K562 (cell line): ENCODE measurements around the gene OGFR. TPM values are rescaled to one million over a fixed set of nuclear protein-coding genes. Genes with fewer than 3 reads are reported as not detected.
A peak's percentile ranks its signal among the peaks of the same experiment; 100 is the strongest.

Source experiments
- ATAC-seq: fragments of 200-7000 bp; cut with Tn5 transposase; 3 replicates; pipeline ENCODE4 v1.9.1; 2020; ENCODE audit warnings: moderate library complexity
- BruUV-seq: library from RNA; stranded (reverse); fragments of 400-500 nt; replicated peaks from 2 replicates; lab custom pipeline; 2021; lab: Mats Ljungman, UMichigan
- CTCF ChIA-PET: fragments of 300-600 bp; formaldehyde crosslinking; extraction: SDS; loops from one replicate; lab custom pipeline; 2021; ENCODE audit warnings: low intra/inter-chr PET ratio; lab: Yijun Ruan, JAX
- POLR2A ChIA-PET: fragments of 300-600, 350-650 bp; sonication (Branson Sonifier 250); formaldehyde crosslinking; extraction: SDS; loops from one replicate; lab custom pipeline; 2021; ENCODE audit warnings: antibody characterized with exemption, inconsistent platforms; lab: Yijun Ruan, JAX
- DNase-seq, 4 experiments: peaks; one replicate each; pipeline versions ENCODE4 v3.0.0 to v3.0.0-alpha.2; 2011 to 2018; ENCODE audit warnings: low spot score in 3 of 4, mixed read lengths in 3 of 4; ENCODE audit errors: extremely low read depth in 1 of 4
- FAIRE-seq: peaks from 2 replicates; lab custom pipeline; 2011; peaks lifted over from hg19 to GRCh38; lab: Jason Lieb, UNC
- H2AFZ ChIP-seq: 2 replicates; pipeline ENCODE4 v1.6.0; 2011; ENCODE audit warnings: low read depth, low read length, control low read depth, inconsistent platforms
- H3K27ac ChIP-seq: fragments of 200-600 bp; 3 replicates; pipeline ENCODE4 v1.8.0; 2011; ENCODE audit warnings: low read depth, mild to moderate bottlenecking, control low read depth, inconsistent platforms, low read length, moderate library complexity, mixed read lengths; ENCODE audit errors: extremely low read depth
- H3K27me3 ChIP-seq, 2 experiments: fragments of 300-600 bp in 1 of 2; 2 replicates in 1 of 2; 3 replicates in 1 of 2; pipeline versions ENCODE4 v1.6.0 to v1.8.0; 2011; ENCODE audit warnings: inconsistent platforms in 2 of 2, low read length in 2 of 2, mild to moderate bottlenecking in 1 of 2, mixed read lengths in 1 of 2, moderate library complexity in 1 of 2; ENCODE audit not compliant: control insufficient read depth in 2 of 2, insufficient read depth in 2 of 2
- H3K36me3 ChIP-seq: fragments of 300-600 bp; 3 replicates; pipeline ENCODE4 v1.8.0; 2011; ENCODE audit warnings: mild to moderate bottlenecking, low read length, inconsistent platforms; ENCODE audit not compliant: control insufficient read depth, insufficient read depth
- H3K4me1 ChIP-seq, 2 experiments: fragments of 200-600 bp in 1 of 2; replicated peaks in 1 of 2; 2 replicates in 1 of 2; 3 replicates in 1 of 2; pipeline versions ENCODE4 v1.5.1 to v1.8.0; 2011; ENCODE audit warnings: inconsistent platforms in 2 of 2, low read length in 2 of 2, mild to moderate bottlenecking in 1 of 2, mixed read lengths in 1 of 2, moderate library complexity in 1 of 2; ENCODE audit not compliant: control insufficient read depth in 2 of 2, insufficient read depth in 2 of 2
- H3K4me2 ChIP-seq: 2 replicates; pipeline ENCODE4 v1.6.1; 2011; ENCODE audit warnings: low read length, control low read depth, inconsistent platforms, mixed read lengths; ENCODE audit not compliant: insufficient read depth
- H3K4me3 ChIP-seq: fragments of 200-600 bp; sonication (generic), shearing (Covaris generic); 2 replicates; pipeline ENCODE4 v1.5.1; 2016; ENCODE audit warnings: control low read depth, inconsistent platforms
- H3K79me2 ChIP-seq: fragments of 200-600 bp; 3 replicates; pipeline ENCODE4 v1.8.0; 2011; ENCODE audit warnings: low read length, inconsistent platforms; ENCODE audit not compliant: control insufficient read depth, insufficient read depth
- H3K9ac ChIP-seq, 2 experiments: 2 replicates each; pipeline versions ENCODE4 v1.6.0 to v1.6.1; 2011; ENCODE audit warnings: low read depth in 2 of 2, low read length in 2 of 2, control low read depth in 1 of 2, inconsistent platforms in 1 of 2, mild to moderate bottlenecking in 1 of 2, mixed read lengths in 1 of 2; ENCODE audit not compliant: insufficient read depth in 1 of 2
- H3K9me1 ChIP-seq: one replicate; pipeline ENCODE4 v1.6.0; 2011; ENCODE audit warnings: inconsistent platforms, mild to moderate bottlenecking, low read length, moderate library complexity; ENCODE audit not compliant: control insufficient read depth, insufficient read depth
- H3K9me3 ChIP-seq: replicated peaks from 2 replicates; pipeline ENCODE4 v1.5.1; 2011; ENCODE audit warnings: low read depth, low read length, inconsistent platforms; ENCODE audit not compliant: control insufficient read depth, insufficient read depth
- H4K20me1 ChIP-seq: replicated peaks from 2 replicates; pipeline ENCODE4 v1.6.1; 2011; ENCODE audit warnings: low read length, inconsistent platforms, mixed read lengths; ENCODE audit not compliant: control insufficient read depth, insufficient read depth
- ATF4 ChIP-seq: fragments of 450-650 bp; formaldehyde crosslinking; IDR thresholded peaks from 2 replicates; pipeline ENCODE4 v1.4.0; 2022; ENCODE audit warnings: mild to moderate bottlenecking, moderate library complexity
- EGR1 ChIP-seq: fragments of 450-650 bp; conservative IDR thresholded peaks from 2 replicates; pipeline ENCODE4 v1.6.1; 2017; ENCODE audit warnings: mild to moderate bottlenecking
- RFX1 ChIP-seq: fragments of 450-650 bp; IDR thresholded peaks from 2 replicates; pipeline ENCODE4 v1.6.1; 2016; ENCODE audit warnings: mild to moderate bottlenecking, moderate library complexity
- WGBS: fragments of 100-300 bp; shearing (Covaris generic); methylation state at CpG from one replicate; pipeline ENCODE4 v1.1.6; 2016; ENCODE audit warnings: low coverage, mixed read lengths; ENCODE audit not compliant: insufficient coverage; ENCODE audit errors: missing lambda C conversion rate; 5-methylcytosine and 5-hydroxymethylcytosine counted together
- in situ Hi-C: fragments of 300-500 bp; cut with MboI; formaldehyde crosslinking; loops from 4 replicates; pipeline ENCODE4 v1.15.0; 2018; ENCODE audit warnings: inconsistent platforms, mixed read lengths
- intact Hi-C: fragments of 100-400 bp; cut with micrococcal nuclease; formaldehyde crosslinking; loops from 2 replicates; pipeline ENCODE4 v1.14.2; 2022
- polyA plus RNA-seq, 8 experiments: library from polyadenylated mRNA; depleted of rRNA in 4 of 8; stranded (reverse) in 5 of 8; unstranded in 3 of 8; fragments of >200 nt; fragmentation: Nextera tagmentation in 2 of 8; fragmentation: Illumina TruSeq in 1 of 8; extraction: Ambion mirVana in 2 of 8; extraction: Trizol in 1 of 8; gene quantifications; 2 replicates each; pipeline versions ENCODE4 v1.2.1 to v1.2.3, GENCODE V29; 2011 to 2014; ENCODE audit warnings: inconsistent platforms in 1 of 8, missing spikeins in 1 of 8
- total RNA-seq, 7 experiments: library from RNA; depleted of rRNA in 6 of 7; stranded (reverse); fragments of >200 nt in 6 of 7; fragmentation: Illumina TruSeq in 2 of 7; extraction: Trizol in 2 of 7; gene quantifications; 2 replicates each; pipeline versions ENCODE4 v1.2.1 to v1.2.3, GENCODE V29; 2011 to 2021; ENCODE audit warnings: low replicate concordance in 1 of 7

OGFR gene
- total and polyA plus RNA-seq, 9 of the 15 experiments (the other 6 are each of a cell fraction or from before 2014, with no cell fraction given): 0.39 to 56.3 (median 17.5) TPM

GRCh38 chr20:62761759-62762131, 42.9 kb upstream of the OGFR start:
- intact Hi-C loops: no loop called here
- no peaks in the 10 kb centered on the region for H3K36me3 ChIP-seq
- no peak overlapping the region for H3K4me2 ChIP-seq
- FAIRE-seq (no peak), DNase-seq (no peak), ATAC-seq (no peak)
- no TSS peak for BruUV-seq
- no peaks in the 10 kb centered on the region for H3K9me1 ChIP-seq
- CTCF ChIA-PET: no interaction called here
- WGBS: 73% methylated on average over 6 of the region's 6 CpGs
- peaks cover 0 to 39% of the 10 kb centered on the region in 2 experiments; a peak in 4 of 5 replicates for H3K4me1 ChIP-seq
- H3K9ac ChIP-seq: peak overlapping the region in 1 of 2 experiments; percentile 35; a peak in 1 of 4 replicates
- no peak overlapping the region for H3K4me3 ChIP-seq
- in situ Hi-C loops: no loop called here
- H3K27ac ChIP-seq: no peak overlapping the region
- peaks cover 15% of the 10 kb centered on the region for H4K20me1 ChIP-seq
- no peaks in the 10 kb centered on the region for H3K9me3 ChIP-seq
- no peak for TF ChIP-seq ATF4 (CRISPR knock-in tag)
- peaks cover 0 to 27% of the 10 kb centered on the region in 2 experiments; a peak in 3 of 5 replicates for H3K27me3 ChIP-seq
- no peaks in the 10 kb centered on the region for H3K79me2 ChIP-seq
- POLR2A ChIA-PET: interaction anchor here (1.1 kb wide), 2 partner anchors 10 to 63 kb away, joined by 4 to 5 read pairs; no protein-coding TSS in a partner anchor
- H2AFZ ChIP-seq: no peak overlapping the region

- Histone ChIP-seq H2AFZ (no peak overlapping the region), H3K9me3 (no peaks in the 10 kb centered on the region), H3K9me1 (no peaks in the 10 kb centered on the region), H3K4me3 (no peak overlapping the region), H3K4me1 (peaks cover 0 to 39% of the 10 kb centered on the region in 2 experiments; a peak in 4 of 5 replicates), H3K27ac (no peak overlapping the region), H4K20me1 (peaks cover 15% of the 10 kb centered on the region), H3K36me3 (no peaks in the 10 kb centered on the region), H3K4me2 (no peak overlapping the region), H3K9ac (peak overlapping the region in 1 of 2 experiments; percentile 20; a peak in 1 of 4 replicates), H3K27me3 (peaks cover 0 to 30% of the 10 kb centered on the region in 2 experiments; a peak in 3 of 5 replicates), H3K79me2 (no peaks in the 10 kb centered on the region)
- WGBS: 33% methylated on average over 17 of the region's 22 CpGs
- no TSS peak for BruUV-seq
- intact Hi-C loops: no loop called here
- ChIA-PET CTCF (no interaction called here), POLR2A (interaction anchor here (0.6 to 1.6 kb wide), 4 partner anchors 8 to 173 kb away, joined by 3 to 5 read pairs (median 4); no protein-coding TSS in a partner anchor)
- no peak for DNase-seq
- in situ Hi-C loops: no loop called here
- FAIRE-seq: no peak
- TF ChIP-seq EGR1: peak; percentile 33
- no peak for TF ChIP-seq RFX1
- ATAC-seq: no peak
Measured at GRCh38 chr20:62762376-62762775, 42.3 kb upstream of the OGFR start.
